Skin epidermis (tissue), 12 donors: ENCODE results near the gene CREG2.
"Not testable (repeated sequence)": the region's sequence is repeated elsewhere in the genome, so short reads cannot be mapped to it uniquely, and the experiment has no call there.

ENCODE experiments used
- H3K27ac ChIP-seq, 21 experiments: fragments of 200-600 bp; sonication (generic) in 11 of 21; one replicate each; pipeline ENCODE4 v1.5.0; 2020; ENCODE audit warnings: mild to moderate bottlenecking in 3 of 21, inconsistent platforms in 2 of 21, moderate library complexity in 2 of 21
- H3K4me3 ChIP-seq, 7 experiments: fragments of 200-600 bp; sonication (generic) in 2 of 7; one replicate each; pipeline ENCODE4 v1.5.0; 2020; ENCODE audit warnings: inconsistent platforms in 2 of 7, mild to moderate bottlenecking in 2 of 7, moderate library complexity in 1 of 7

CREG2 gene

DNA sequence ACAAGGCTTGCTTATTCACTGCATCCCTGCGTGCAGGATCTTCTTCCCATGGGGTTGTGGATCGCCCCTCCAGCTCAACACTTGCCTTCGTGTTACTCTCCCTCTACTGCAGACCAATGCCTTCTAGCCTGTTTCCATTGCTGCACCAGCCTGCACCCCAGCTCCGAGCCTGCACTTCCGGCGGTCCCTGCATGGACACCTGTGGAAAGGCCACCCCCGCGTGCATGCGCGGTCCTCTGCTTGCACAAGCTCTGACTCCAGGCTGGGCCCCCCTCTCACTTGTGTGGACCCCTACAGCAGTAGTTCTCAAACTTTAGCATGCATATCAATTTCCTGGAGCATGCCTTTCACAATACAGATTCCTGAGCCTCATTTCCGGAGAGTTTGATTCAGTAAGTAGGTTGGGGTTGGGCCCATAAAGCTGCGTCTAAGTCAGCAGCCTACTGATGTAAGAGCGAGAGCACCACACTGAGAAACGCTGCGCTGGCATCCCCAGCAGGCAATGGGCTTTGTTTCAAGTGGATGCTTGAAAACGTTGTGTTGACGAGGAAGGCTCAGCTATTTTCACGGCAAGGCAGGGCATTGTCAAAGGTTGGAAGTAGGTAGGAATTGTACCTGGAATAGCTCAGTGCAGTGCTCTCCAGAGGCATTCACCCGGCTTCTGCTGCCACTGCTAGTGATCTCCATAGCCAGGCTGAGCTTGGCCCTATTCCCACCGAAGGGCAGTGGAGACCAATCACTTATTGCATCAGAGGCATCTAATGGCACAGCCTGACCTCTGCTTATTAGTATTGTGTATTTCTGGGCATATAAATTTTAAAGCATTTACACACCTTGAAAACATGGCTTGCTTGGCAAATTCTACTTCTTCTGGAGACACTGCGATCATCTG, 32.6 kb downstream of the CREG2 start:
- no peak overlapping the region for H3K4me3 ChIP-seq
- H3K27ac ChIP-seq, result no peak overlapping the region

GRCh38 chr2:101352631-101353030, 34.7 kb downstream of the CREG2 start:
- H3K4me3 ChIP-seq, H3K27ac ChIP-seq: not testable (repeated sequence)

- Histone ChIP-seq H3K4me3 (no peak overlapping the region), H3K27ac (no peak overlapping the region)
Measured at GRCh38 chr2:101351207-101351606, 36.1 kb downstream of the CREG2 start.

GRCh38 chr2:101349893-101350662, 37.2 kb downstream of the CREG2 start:
- no peak overlapping the region for H3K4me3 ChIP-seq

GRCh38 chr2:101348883-101349282, 38.4 kb downstream of the CREG2 start:
- Histone ChIP-seq H3K27ac (no peak overlapping the region), H3K4me3 (no peak overlapping the region)

More at GRCh38 chr2:101349893-101350662, 37.2 kb downstream of the CREG2 start:
- H3K27ac ChIP-seq, result no peak overlapping the region

GRCh38 chr2:101346909-101347308, 40.4 kb downstream of the CREG2 start:
- no peak overlapping the region for H3K27ac ChIP-seq
- H3K4me3 ChIP-seq, result no peak overlapping the region

GRCh38 chr2:101344137-101344536, 43.2 kb downstream of the CREG2 start:
- no peak overlapping the region for H3K27ac ChIP-seq

DNA sequence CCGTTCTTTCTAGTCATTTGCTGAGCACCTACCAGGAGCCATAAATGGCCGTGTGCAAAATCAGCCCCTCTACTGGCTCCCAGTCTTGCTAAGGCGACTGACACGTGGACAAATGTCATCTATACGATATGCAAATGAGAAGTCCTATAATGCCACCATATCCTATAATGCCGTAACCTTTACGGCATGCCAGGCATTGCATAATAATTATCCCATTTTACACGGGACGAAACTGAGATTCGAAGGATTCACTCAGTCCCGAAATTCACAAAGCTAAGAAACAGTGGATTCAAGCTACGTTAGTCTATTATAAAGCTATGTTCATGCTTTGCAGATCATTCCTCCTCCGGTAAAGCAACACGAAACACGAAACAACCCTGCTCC, 44.7 kb downstream of the CREG2 start:
- no peak overlapping the region for H3K27ac ChIP-seq
- H3K4me3 ChIP-seq, result no peak overlapping the region

More at GRCh38 chr2:101344137-101344536, 43.2 kb downstream of the CREG2 start:
- no peak overlapping the region for H3K4me3 ChIP-seq

GRCh38 chr2:101341901-101342624, 45.2 kb downstream of the CREG2 start:
- Histone ChIP-seq H3K4me3 (no peak overlapping the region), H3K27ac (no peak overlapping the region)

DNA sequence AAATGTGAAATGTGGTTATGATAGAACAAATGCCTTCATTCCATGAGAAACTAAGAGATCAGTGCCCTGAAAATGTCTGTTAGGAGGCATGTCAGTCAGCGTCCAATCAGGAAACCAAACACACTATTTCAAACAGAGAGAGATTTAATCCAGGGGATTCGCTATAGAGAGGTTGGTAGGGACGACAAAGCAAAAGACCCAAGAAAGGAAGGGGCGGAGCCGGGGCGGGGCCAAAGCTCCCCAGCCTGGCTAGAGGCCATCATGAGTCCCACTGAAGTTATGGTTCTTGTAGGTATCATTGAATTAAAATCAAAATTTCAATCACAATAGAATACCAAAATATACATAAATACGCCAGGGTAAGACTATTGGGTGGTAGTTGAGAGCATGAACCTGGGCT, 45.9 kb downstream of the CREG2 start:
- Histone ChIP-seq H3K27ac (no peak overlapping the region), H3K4me3 (no peak overlapping the region)

DNA sequence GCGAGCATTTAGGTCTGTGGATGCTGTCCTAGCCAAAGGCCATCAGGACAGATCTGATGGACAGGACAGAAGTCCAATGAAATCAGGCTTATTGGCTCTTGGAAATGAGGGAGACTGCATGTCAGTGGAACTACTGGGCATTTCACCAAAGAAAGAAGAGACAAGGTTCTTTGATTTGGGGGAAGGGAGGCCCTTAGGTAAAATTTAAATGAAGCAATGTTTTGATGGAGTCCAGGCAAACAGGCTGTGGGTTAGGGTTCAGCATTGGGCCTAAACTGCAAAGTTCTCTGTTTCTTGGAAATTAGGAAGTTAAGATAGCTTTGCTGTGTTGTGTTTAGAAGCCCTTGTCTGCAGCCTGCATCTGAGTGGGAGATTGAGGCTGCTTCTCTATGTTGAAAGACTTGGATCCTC, 47.2 kb downstream of the CREG2 start:
- Histone ChIP-seq H3K4me3 (no peak overlapping the region), H3K27ac (no peak overlapping the region)

GRCh38 chr2:101339266-101339880, 47.9 kb downstream of the CREG2 start:
- H3K4me3 ChIP-seq, result no peak overlapping the region
- no peak overlapping the region for H3K27ac ChIP-seq

DNA sequence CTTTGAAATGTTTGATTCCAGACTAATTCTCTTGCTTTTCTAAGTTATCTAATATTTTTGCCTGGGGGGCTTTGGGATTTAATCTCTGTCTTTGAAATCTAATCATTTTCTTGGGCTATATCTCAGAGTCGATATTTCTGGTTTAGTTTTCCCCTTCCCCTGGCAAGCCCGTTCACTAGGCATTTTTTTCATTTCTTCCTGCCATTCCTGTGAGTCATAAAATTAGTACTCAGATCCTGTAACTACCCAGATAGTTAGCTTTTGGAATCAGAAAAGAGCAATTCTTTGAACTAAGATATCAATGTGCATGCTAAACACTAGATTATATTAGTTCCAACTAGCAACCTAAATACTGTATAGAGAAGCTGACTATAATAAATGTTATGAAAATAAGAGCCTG, 49.4 kb downstream of the CREG2 start:
- no peak overlapping the region for H3K27ac ChIP-seq
- no peak overlapping the region for H3K4me3 ChIP-seq

DNA sequence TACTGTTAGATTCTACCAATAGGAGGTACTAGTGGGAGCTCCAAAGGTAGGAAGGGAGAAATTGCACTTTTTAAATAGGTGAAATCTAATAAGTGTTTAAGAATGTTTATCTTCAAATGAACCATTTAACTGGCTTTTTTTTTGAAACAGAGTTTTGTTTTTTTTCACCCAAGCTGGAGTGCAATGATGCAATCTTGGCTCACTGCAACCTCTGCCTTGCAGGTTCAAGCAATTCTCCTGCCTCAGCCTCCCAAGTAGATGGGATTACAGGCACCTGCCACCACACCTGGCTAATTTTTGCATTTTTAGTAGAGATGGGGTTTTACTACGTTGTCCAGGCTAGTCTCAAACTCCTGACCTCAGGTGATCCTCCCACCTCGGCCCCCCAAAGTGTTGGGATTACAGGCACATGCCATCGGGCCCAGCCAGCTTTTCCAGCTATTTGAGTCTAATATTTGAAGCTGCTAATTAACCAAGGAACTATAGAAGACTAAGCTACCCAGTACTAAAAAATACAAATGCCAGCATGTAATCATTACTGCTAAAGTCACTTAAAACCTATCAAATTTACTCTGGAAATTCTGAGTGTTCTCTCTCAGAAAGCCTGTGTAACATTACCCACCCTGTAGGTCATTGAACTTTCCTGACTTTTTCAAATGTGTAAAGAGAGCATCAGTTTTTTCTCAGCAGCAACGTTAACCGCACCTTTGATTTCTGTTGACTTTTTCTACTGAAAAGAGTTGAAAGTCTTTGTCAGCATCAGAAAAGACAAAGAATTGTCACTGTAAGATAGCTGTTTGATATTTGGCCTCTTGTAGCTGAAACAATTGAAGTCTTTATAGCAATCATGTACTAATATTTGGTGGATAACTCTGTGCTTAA, 54.2 kb downstream of the CREG2 start:
- H3K27ac ChIP-seq, result no peak overlapping the region
- H3K4me3 ChIP-seq, result no peak overlapping the region

DNA sequence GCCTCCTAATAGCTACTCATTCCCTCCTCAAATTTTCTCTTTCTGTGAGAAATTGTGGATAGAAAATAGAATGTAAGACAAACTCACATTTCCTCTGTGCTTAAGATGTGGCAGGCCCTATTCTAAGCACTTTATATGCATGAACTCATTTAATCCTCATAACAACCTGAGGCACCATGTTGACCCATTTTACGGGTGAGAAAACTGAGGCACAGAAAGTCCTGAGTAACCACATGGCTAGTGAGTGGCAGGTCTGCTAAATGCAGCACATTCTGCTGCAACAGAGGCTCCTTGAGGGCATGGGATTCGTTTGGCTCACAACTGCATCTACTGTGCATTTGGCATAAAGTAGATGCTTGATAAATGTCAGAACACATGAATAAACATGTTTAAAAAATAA, 56.1 kb downstream of the CREG2 start:
- Histone ChIP-seq H3K27ac (peak overlapping the region in 20 of 21 experiments; percentile 3 to 94 (median 83)), H3K4me3 (no peak overlapping the region)

GRCh38 chr2:101330253-101330933, 56.9 kb downstream of the CREG2 start:
- Histone ChIP-seq H3K4me3 (no peak overlapping the region), H3K27ac (peak overlapping the region in 20 of 21 experiments; percentile 14 to 94 (median 83))

DNA sequence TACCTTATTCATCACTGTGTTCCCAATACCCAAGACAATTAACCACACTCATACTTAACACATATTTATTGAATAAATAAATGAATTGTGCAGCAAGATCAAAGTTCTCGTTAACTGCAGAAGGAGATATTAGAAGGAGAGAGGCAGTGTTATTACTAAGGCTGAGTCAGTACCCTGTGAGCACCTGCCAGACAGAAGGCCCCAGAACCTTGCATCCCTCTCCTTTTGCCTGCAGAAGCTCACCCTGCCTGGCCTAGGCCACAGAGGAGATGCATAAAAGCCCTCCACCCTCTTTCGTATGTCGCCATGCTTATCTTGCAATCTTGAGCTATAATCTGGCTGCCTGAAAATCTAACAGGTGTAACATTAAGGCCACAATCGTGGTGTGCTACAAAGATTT, 58.3 kb downstream of the CREG2 start:
- Histone ChIP-seq H3K4me3 (no peak overlapping the region), H3K27ac (peak overlapping the region in 20 of 21 experiments; percentile 14 to 94 (median 83))

DNA sequence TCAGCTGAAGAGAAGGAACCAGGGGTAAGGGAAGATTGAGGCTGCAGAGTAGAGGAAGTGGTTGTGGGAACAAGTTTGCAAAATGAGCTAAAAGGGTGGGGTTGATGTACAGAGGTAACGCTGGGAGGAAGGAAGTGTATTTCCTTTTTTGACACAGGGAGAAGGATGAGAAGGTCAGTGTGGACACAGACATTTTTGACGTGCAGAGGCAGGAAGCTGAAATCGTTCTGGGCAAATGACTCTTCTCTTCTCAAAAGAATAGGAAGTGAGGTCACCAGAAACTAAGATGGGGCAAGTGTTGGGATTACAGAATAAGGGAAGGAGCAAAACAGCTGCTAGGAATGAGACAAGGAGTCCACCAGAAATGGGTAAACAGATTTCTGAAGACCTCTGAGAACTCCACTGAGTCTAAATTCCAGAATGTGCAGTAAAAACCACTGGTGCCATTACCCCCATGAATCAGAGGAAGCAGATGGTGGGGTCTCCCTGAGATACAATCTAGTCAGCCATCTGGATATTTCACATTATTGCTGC, 58.8 kb downstream of the CREG2 start:
- peak overlapping the region in 20 of 21 experiments; percentile 43 to 94 (median 83) for H3K27ac ChIP-seq
- no peak overlapping the region for H3K4me3 ChIP-seq
